HG03558 (cell line): Measurements from ENCODE around the gene TMEM119.
"Not testable (repeated sequence)": the region's sequence is repeated elsewhere in the genome, so short reads cannot be mapped to it uniquely, and the experiment has no call there.

Experiments used
- ATAC-seq: cut with Tn5 transposase; IDR thresholded peaks from one replicate; pipeline ENCODE4 v1.9.1; 2021; ENCODE audit warnings: moderate number of reproducible peaks; ENCODE audit not compliant: unreplicated experiment; ENCODE audit errors: extremely low read depth

TMEM119 gene

GRCh38 chr12:108635201-108635996 lies 37.5 kb upstream of the TMEM119 start:
- ATAC-seq, result peak; percentile 42

DNA sequence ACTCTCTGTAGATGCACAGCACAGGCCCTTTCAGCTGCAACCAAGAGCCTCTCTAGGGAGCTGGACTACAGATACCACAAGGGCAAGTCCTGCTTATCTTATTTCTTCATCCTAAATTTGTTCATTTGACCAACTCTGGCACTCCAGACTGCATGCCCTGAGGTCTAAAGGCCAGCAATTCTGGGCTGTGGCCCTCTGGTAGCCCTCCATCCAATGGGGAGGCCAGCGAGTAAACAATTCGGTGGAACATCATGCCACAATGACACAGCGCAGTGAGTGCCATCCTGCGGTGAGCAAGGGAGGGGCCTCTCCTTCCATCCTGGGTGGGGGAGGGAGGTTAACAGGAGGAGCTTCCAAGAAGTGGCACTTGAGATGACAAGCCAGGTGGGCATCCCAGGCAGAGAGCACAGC lies 36.5 kb upstream of the TMEM119 start:
- no peak for ATAC-seq

GRCh38 chr12:108633534-108634248 lies 35.8 kb upstream of the TMEM119 start, which contains the start of gene SELPLG:
Gene SELPLG, minus strand, starts transcription at chr12:108633894. Its CDS starts 9,587 bp downstream, at chr12:108624307.
- peak; percentile 30 for ATAC-seq

GRCh38 chr12:108633081-108633533 lies 35.2 kb upstream of the TMEM119 start:
- ATAC-seq, result no peak

GRCh38 chr12:108631261-108631660 lies 33.4 kb upstream of the TMEM119 start:
- ATAC-seq, result not testable (repeated sequence)

DNA sequence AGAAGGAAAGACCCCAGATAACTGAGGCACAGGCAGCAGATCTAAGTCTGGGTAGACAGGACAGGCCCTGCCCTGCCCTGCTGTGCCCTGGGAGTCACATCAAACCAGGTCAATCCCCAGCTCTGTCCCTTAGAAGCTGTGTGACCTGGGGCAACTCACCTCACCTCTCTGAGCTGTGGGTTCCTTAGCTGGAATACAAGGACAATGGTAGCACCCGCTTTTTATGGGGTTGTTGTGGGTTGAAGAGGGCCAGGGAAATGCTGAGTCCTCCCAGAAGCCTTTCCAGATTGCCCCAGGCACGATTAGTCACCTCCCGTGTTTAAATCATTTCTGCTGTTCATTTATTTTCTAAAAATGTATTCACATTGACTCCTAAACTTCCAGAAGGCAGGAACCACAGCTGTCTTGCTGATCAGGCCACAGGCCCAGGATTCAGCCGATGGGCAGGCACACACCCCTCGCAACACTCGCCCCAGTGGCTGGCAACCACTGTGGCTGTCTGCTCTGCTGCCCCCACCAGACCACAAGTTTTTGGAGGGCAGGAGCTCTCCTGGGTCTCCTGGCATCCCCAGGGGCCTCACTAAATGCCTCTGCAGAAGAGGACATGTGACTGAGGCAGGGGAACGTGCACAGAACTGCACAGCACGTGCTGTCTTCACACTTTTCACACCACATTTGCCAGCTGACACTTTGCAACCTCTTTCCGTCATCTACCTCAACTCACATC lies 32.8 kb upstream of the TMEM119 start:
- no peak for ATAC-seq

GRCh38 chr12:108629824-108630476 lies 32.1 kb upstream of the TMEM119 start:
- ATAC-seq, result no peak

DNA sequence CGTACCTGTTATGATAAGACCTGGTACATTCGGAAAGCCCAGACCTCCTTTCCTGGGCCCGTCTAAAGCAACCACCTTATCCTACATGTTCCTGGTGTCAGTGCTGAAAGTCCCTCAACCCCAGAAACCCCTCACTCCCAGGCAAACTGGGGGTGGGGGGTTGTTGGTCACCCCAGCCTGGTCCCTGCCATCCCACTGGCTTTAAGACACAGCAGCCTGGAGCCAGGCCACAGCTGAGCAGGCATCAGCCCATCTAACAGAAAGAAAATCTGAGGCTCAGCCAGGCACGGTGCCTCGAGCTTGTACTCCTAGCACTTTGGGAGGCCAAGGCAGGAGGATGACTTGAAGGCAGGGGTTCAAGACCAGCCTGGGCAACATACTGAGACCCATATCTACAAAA lies 31.3 kb upstream of the TMEM119 start:
- no peak for ATAC-seq

GRCh38 chr12:108627134-108627920 lies 29.4 kb upstream of the TMEM119 start:
- ATAC-seq, result no peak

- no peak for ATAC-seq
These were observed 27.3 kb upstream of the TMEM119 start for GRCh38 chr12:108625228-108625627.

- ATAC-seq, result no peak
These were observed 25.7 kb upstream of the TMEM119 start for GRCh38 chr12:108623577-108623976.

DNA sequence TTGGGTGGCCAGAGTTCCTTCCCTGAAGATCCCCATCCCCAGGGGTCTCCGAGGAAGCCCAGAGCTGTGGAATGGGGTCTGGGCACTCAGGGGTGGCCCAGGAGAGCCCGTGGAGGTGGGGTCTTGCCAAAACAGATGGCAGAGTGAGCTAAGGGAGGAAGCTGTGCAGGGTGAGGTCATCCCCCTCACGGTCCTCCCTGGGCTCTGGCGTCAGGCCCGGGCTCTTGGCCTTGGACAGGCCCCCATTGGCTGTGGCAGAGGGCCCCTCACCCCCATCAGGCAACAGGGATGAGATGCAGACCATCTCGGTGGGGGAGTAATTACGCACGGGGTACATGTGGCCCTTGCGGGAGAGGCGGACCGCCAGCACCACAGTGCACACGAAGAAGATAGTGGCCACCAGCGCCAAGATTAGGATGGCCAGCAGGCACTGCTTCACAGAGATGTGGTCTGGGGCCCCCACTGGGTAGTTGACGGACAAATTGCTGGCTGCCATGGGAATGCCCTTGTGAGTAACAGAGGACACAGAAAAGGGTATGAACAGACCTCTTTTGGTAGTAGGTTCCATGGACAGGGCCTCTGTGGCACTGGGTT lies 25.1 kb upstream of the TMEM119 start:
- ATAC-seq, result no peak

GRCh38 chr12:108622421-108622820 lies 24.5 kb upstream of the TMEM119 start:
- ATAC-seq, result no peak

GRCh38 chr12:108621161-108621560 lies 23.3 kb upstream of the TMEM119 start:
- ATAC-seq, result no peak

- no peak for ATAC-seq
These were observed 22.5 kb upstream of the TMEM119 start for GRCh38 chr12:108620236-108620879.

GRCh38 chr12:108619369-108620160 lies 21.7 kb upstream of the TMEM119 start:
- ATAC-seq, result no peak

DNA sequence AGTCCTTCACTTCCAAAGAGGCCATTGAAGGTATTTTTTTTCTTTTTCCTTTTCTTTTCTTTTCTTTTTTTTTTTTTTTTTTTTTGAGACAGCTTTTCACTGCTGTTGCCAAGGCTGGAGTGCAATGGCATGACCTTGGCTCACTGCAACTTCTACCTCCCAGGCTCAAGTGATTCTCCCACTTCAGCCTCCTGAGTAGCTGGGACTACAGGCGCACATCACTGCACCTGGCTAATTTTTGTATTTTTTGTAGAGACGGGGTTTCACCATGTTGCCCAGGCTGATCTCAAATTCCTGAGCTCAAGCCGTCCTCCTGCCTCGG lies 21.0 kb upstream of the TMEM119 start:
- not testable (repeated sequence) for ATAC-seq
